Neural cell (in vitro differentiated cells): ENCODE measurements around the gene IRS1.

ENCODE experiments used
- CTCF ChIP-seq: fragments of 450-650 bp; IDR thresholded peaks from 2 replicates; pipeline ENCODE4 v1.5.1; 2014; ENCODE audit warnings: antibody characterized with exemption, mild to moderate bottlenecking, moderate library complexity; ENCODE audit not compliant: poor library complexity, severe bottlenecking
- EZH2 ChIP-seq: fragments of 200-600, 300-800 bp; shearing (Covaris generic), sonication (generic); IDR thresholded peaks from 2 replicates; pipeline ENCODE4 v1.6.1; 2014; ENCODE audit warnings: antibody characterized with exemption, low read length, borderline replicate concordance, mild to moderate bottlenecking; ENCODE audit not compliant: insufficient read depth, poor library complexity, severe bottlenecking
- SMC3 ChIP-seq: fragments of 450-650 bp; conservative IDR thresholded peaks from 2 replicates; pipeline ENCODE4 v1.6.1; 2014; ENCODE audit warnings: antibody characterized with exemption, mild to moderate bottlenecking, moderate library complexity; ENCODE audit not compliant: poor library complexity
- TAF1 ChIP-seq: IDR thresholded peaks from 2 replicates; pipeline ENCODE4 v1.6.1; 2012; ENCODE audit warnings: low read depth

GRCh38 chr2:226791056-226791486 is 8.5 kb downstream of the IRS1 start:
- TF ChIP-seq CTCF, result no peak
- no peak for TF ChIP-seq SMC3
- no peak for TF ChIP-seq EZH2
- TF ChIP-seq TAF1, result no peak
